SK-N-SH (cell line): ENCODE results near the gene TMPRSS2. TPM values are rescaled to one million over a fixed set of nuclear protein-coding genes. Genes with fewer than 3 reads are reported as not detected.

ENCODE experiments used
- CTCF ChIA-PET: fragments of 300-600, 350-600 bp; formaldehyde crosslinking; extraction: SDS; loops from one replicate; lab custom pipeline; 2021; lab: Yijun Ruan, JAX
- POLR2A ChIA-PET: fragments of 350-600 bp; sonication (Branson Sonifier 250); formaldehyde crosslinking; extraction: SDS; loops from one replicate; lab custom pipeline; 2020; ENCODE audit warnings: antibody characterized with exemption, inconsistent platforms; lab: Yijun Ruan, JAX
- DNase-seq: peaks from one replicate; pipeline ENCODE4 v3.0.0; 2012
- H2AFZ ChIP-seq: fragments of 200-600 bp; sonication (generic); 2 replicates; pipeline ENCODE4 v1.8.1; 2016; ENCODE audit warnings: antibody characterized with exemption, mild to moderate bottlenecking, low read depth
- H3F3A ChIP-seq: fragments of 200-600 bp; sonication (generic); replicated peaks from 2 replicates; pipeline ENCODE3; 2016; ENCODE audit warnings: antibody characterized with exemption, mild to moderate bottlenecking; ENCODE audit not compliant: insufficient read depth
- H3K27ac ChIP-seq, 2 experiments: fragments of 200-500 bp in 1 of 2; fragments of 200-600 bp in 1 of 2; sonication (Bioruptor generic) in 1 of 2; sonication (generic), shearing (Covaris generic) in 1 of 2; 2 replicates each; pipeline versions ENCODE4 v1.5.1 to v1.6.1; 2014 to 2016; ENCODE audit warnings: low read depth in 2 of 2, inconsistent platforms in 1 of 2, low read length in 1 of 2, mild to moderate bottlenecking in 1 of 2, mixed read lengths in 1 of 2
- H3K27me3 ChIP-seq: fragments of 200-600 bp; sonication (generic), shearing (Covaris generic); 2 replicates; pipeline ENCODE4 v1.6.1; 2016; ENCODE audit warnings: mixed run types; ENCODE audit not compliant: insufficient read depth
- H3K36me3 ChIP-seq, 2 experiments: fragments of 200-500 bp in 1 of 2; fragments of 200-600 bp in 1 of 2; sonication (Bioruptor generic) in 1 of 2; sonication (generic) in 1 of 2; replicated peaks in 1 of 2; 2 replicates each; pipeline versions ENCODE3 to v1.5.1; 2014 to 2016; ENCODE audit warnings: low read length in 1 of 2, mild to moderate bottlenecking in 1 of 2; ENCODE audit not compliant: insufficient read depth in 2 of 2, control insufficient read depth in 1 of 2
- H3K4me1 ChIP-seq, 2 experiments: fragments of 200-500 bp in 1 of 2; fragments of 200-600 bp in 1 of 2; sonication (Bioruptor generic) in 1 of 2; sonication (generic), shearing (Covaris generic) in 1 of 2; 2 replicates each; pipeline versions ENCODE4 v1.5.1 to v1.6.1; 2014 to 2016; ENCODE audit warnings: low read depth in 1 of 2, low read length in 1 of 2, mixed run types in 1 of 2; ENCODE audit not compliant: insufficient read depth in 2 of 2, control insufficient read depth in 1 of 2
- H3K4me2 ChIP-seq: fragments of 200-600 bp; sonication (generic), shearing (Covaris generic); 2 replicates; pipeline ENCODE4 v1.6.1; 2017; ENCODE audit warnings: mixed run types
- H3K4me3 ChIP-seq, 2 experiments: fragments of 200-500 bp in 1 of 2; fragments of 200-600 bp in 1 of 2; sonication (Bioruptor generic) in 1 of 2; sonication (generic), shearing (Covaris generic) in 1 of 2; 2 replicates each; pipeline versions ENCODE4 v1.5.1 to v1.8.1; 2014 to 2016; ENCODE audit warnings: low read depth in 2 of 2, inconsistent platforms in 1 of 2, low read length in 1 of 2, mild to moderate bottlenecking in 1 of 2, mixed read lengths in 1 of 2, moderate library complexity in 1 of 2
- H3K79me2 ChIP-seq: fragments of 200-600 bp; sonication (generic); 2 replicates; pipeline ENCODE4 v1.8.1; 2017; ENCODE audit warnings: mild to moderate bottlenecking; ENCODE audit not compliant: insufficient read depth
- H3K9ac ChIP-seq: fragments of 200-600 bp; sonication (generic); 2 replicates; pipeline ENCODE4 v1.6.1; 2017; ENCODE audit warnings: mixed run types
- H3K9me2 ChIP-seq: fragments of 200-600 bp; sonication (generic); 2 replicates; pipeline ENCODE4 v1.6.1; 2017; ENCODE audit warnings: mixed run types
- H3K9me3 ChIP-seq: fragments of 200-600 bp; sonication (generic); 2 replicates; pipeline ENCODE4 v1.6.1; 2017; ENCODE audit warnings: mixed run types, mild to moderate bottlenecking, moderate library complexity
- H4K20me1 ChIP-seq: fragments of 200-600 bp; sonication (generic); 2 replicates; pipeline ENCODE4 v1.6.1; 2017; ENCODE audit warnings: mild to moderate bottlenecking, mixed run types; ENCODE audit not compliant: insufficient read depth
- CHD2 ChIP-seq: fragments of 150-350 bp; IDR thresholded peaks from 2 replicates; pipeline ENCODE4 v1.6.1; 2018; ENCODE audit warnings: low read length; ENCODE audit not compliant: partially characterized antibody
- EP300 ChIP-seq, 2 experiments: IDR thresholded peaks; 2 replicates each; pipeline versions ENCODE4 v1.4.0 to v1.6.1; 2012; ENCODE audit warnings: borderline replicate concordance in 1 of 2, low read depth in 1 of 2, low read length in 1 of 2
- FOSL2 ChIP-seq: IDR thresholded peaks from 2 replicates; pipeline ENCODE4 v1.4.0; 2012; ENCODE audit warnings: low read depth, mild to moderate bottlenecking, moderate library complexity, borderline replicate concordance
- FOXJ3 ChIP-seq: sonication (generic); formaldehyde crosslinking; IDR thresholded peaks from 2 replicates; pipeline ENCODE4 v1.5.1; 2020; ENCODE audit warnings: mild to moderate bottlenecking, missing genetic modification reagents
- FOXM1 ChIP-seq: IDR thresholded peaks from 2 replicates; pipeline ENCODE4 v1.4.0; 2012; ENCODE audit warnings: low read depth, mild to moderate bottlenecking
- GATA2 ChIP-seq: sonication (generic); formaldehyde crosslinking; IDR thresholded peaks from 2 replicates; pipeline ENCODE4 v1.5.0; 2020; ENCODE audit warnings: mild to moderate bottlenecking, missing genetic modification reagents
- NFIC ChIP-seq: IDR thresholded peaks from 2 replicates; pipeline ENCODE4 v1.4.0; 2012; ENCODE audit warnings: borderline replicate concordance
- NRF1 ChIP-seq: IDR thresholded peaks from 2 replicates; pipeline ENCODE4 v1.6.1; 2012; ENCODE audit warnings: low read depth, mild to moderate bottlenecking, low read length
- POLR2AphosphoS5 ChIP-seq: IDR thresholded peaks from 2 replicates; pipeline ENCODE4 v1.6.1; 2012; ENCODE audit warnings: low read depth, low read length
- RAD21 ChIP-seq: IDR thresholded peaks from 2 replicates; pipeline ENCODE4 v1.6.1; 2012; ENCODE audit warnings: mild to moderate bottlenecking, low read length
- RCOR1 ChIP-seq: fragments of 150-350 bp; IDR thresholded peaks from 2 replicates; pipeline ENCODE4 v1.6.1; 2017; ENCODE audit warnings: antibody characterized with exemption, low read length
- RFX5 ChIP-seq: IDR thresholded peaks from 2 replicates; pipeline ENCODE4 v1.6.1; 2012; ENCODE audit warnings: mild to moderate bottlenecking, improper control_type of control experiment, low read length
- RXRA ChIP-seq: IDR thresholded peaks from 2 replicates; pipeline ENCODE4 v1.4.0; 2012; ENCODE audit warnings: low read depth, mild to moderate bottlenecking, borderline replicate concordance
- TAF1 ChIP-seq: IDR thresholded peaks from 2 replicates; pipeline ENCODE4 v1.6.1; 2012; ENCODE audit warnings: low read depth, mild to moderate bottlenecking, low read length, moderate library complexity, borderline replicate concordance
- TEAD4 ChIP-seq: IDR thresholded peaks from 2 replicates; pipeline ENCODE4 v1.4.0; 2012; ENCODE audit warnings: mild to moderate bottlenecking, borderline replicate concordance; ENCODE audit not compliant: insufficient read depth
- YY1 ChIP-seq: IDR thresholded peaks from 2 replicates; pipeline ENCODE4 v1.4.0; 2012; ENCODE audit warnings: low read depth, mild to moderate bottlenecking
- WGBS: methylation state at CpG from one replicate; pipeline ENCODE4 v1.1.6; 2017; ENCODE audit warnings: low lambda C conversion rate; 5-methylcytosine and 5-hydroxymethylcytosine counted together
- polyA plus RNA-seq, 3 experiments: library from polyadenylated mRNA; depleted of rRNA; stranded (reverse); fragments of >200 nt; gene quantifications; 2 replicates each; pipeline ENCODE4 v1.2.3, GENCODE V29; 2012
- TF ChIP-seq, protein P1 (sequence below): fragments of 200-600 bp; sonication (generic); IDR thresholded peaks from 2 replicates; pipeline ENCODE4 v1.6.1; 2017; ENCODE audit warnings: antibody characterized with exemption, mild to moderate bottlenecking, moderate library complexity
- TF ChIP-seq, protein P2 (sequence below): IDR thresholded peaks from 2 replicates; pipeline ENCODE4; 2012
- TF ChIP-seq, protein P3 (sequence below): IDR thresholded peaks from 2 replicates; pipeline ENCODE4 v1.4.0; 2012; ENCODE audit warnings: low read depth
- TF ChIP-seq, protein P4 (sequence below): fragments of 150-350 bp; IDR thresholded peaks from 2 replicates; pipeline ENCODE4 v1.6.1; 2016; ENCODE audit warnings: mild to moderate bottlenecking, low read depth, low read length

Gene TMPRSS2
- polyA plus RNA-seq, 1 of the 3 experiments (the other 2 are of a cell fraction) = not detected

DNA sequence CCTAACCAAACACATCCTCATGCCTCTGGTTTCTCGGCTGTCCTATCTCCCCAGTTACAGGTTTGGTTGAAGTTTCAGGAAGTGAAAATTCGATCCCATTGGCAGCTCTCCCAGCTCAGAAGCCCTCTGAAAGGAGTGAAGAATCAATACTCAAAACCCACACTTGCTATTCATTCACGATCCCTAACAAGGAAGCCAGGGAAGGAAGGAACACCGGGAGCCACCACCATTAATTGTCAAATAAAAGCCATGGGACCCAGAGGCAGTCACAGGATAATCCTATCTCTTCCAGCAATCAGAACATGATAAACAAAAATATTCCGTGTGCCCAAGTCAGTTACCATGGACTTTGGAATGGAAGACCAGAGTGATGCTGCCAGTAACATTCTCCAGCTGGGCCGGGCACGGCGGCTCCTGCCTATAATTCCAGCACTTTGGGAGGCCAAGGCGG lies 7.0 kb downstream of the TMPRSS2 start:
- no peaks in the 10 kb centered on the region for H3K4me1 ChIP-seq
- peaks cover 33% of the 10 kb centered on the region; the same call in 1 of the 2 replicates for H3K27me3 ChIP-seq
- DNase-seq = no peak
- 10% methylated on average over 9 of the region's 9 CpGs for WGBS
- no peaks in the 10 kb centered on the region for H3K9me2 ChIP-seq
- no peak overlapping the region for H3K9ac ChIP-seq
- CTCF ChIA-PET = no interaction called here
- no peaks in the 10 kb centered on the region for H3F3A ChIP-seq
- no peak overlapping the region for H3K4me3 ChIP-seq
- H2AFZ ChIP-seq = no peak overlapping the region
- H3K27ac ChIP-seq = no peak overlapping the region
- TF ChIP-seq NRF1 (no peak), POLR2AphosphoS5 (no peak), EP300 (IDR thresholded peaks at IDR 0.05; ENCODE audit: borderline replicate concordance in 1 of 2, low read depth in 1 of 2, low read length in 1 of 2) (no peak)
- TF ChIP-seq, protein P1, sequence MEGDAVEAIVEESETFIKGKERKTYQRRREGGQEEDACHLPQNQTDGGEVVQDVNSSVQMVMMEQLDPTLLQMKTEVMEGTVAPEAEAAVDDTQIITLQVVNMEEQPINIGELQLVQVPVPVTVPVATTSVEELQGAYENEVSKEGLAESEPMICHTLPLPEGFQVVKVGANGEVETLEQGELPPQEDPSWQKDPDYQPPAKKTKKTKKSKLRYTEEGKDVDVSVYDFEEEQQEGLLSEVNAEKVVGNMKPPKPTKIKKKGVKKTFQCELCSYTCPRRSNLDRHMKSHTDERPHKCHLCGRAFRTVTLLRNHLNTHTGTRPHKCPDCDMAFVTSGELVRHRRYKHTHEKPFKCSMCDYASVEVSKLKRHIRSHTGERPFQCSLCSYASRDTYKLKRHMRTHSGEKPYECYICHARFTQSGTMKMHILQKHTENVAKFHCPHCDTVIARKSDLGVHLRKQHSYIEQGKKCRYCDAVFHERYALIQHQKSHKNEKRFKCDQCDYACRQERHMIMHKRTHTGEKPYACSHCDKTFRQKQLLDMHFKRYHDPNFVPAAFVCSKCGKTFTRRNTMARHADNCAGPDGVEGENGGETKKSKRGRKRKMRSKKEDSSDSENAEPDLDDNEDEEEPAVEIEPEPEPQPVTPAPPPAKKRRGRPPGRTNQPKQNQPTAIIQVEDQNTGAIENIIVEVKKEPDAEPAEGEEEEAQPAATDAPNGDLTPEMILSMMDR = no peak
- TF ChIP-seq, all 33 proteins: peak for 0
- POLR2A ChIA-PET = no interaction called here
- Histone ChIP-seq H3K4me2 (no peak overlapping the region), H4K20me1 (no peaks in the 10 kb centered on the region), H3K36me3 (no peaks in the 10 kb centered on the region), H3K79me2 (no peaks in the 10 kb centered on the region), H3K9me3 (no peaks in the 10 kb centered on the region)

DNA sequence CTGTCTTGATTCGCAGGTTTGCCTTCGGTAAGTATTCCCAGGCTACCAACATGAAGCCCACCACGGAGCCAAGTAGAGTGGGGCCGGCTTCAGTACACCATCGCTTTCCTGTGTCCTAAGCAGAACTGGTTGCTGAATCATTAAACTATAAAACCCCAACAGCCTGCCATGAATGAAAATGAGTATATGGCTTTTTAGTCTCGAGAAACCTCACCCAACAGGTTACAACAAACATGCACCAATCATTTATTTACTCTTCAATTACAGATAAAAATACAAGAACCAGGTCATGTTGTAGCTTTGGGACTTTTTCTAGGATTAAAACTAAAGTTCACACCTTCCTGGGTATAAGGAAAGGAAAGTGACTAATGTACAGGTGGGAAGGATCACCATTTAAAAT lies 7.6 kb downstream of the TMPRSS2 start:
- H3F3A ChIP-seq = no peaks in the 10 kb centered on the region
- H3K27me3 ChIP-seq = peaks cover 33% of the 10 kb centered on the region; the same call in 1 of the 2 replicates
- H3K9me2 ChIP-seq = no peaks in the 10 kb centered on the region
- H3K36me3 ChIP-seq = no peaks in the 10 kb centered on the region
- ChIA-PET POLR2A (no interaction called here), CTCF (no interaction called here)
- H3K4me3 ChIP-seq = no peak overlapping the region
- H3K4me1 ChIP-seq = no peaks in the 10 kb centered on the region
- 44% methylated on average over 6 of the region's 6 CpGs for WGBS
- no peak overlapping the region for H3K9ac ChIP-seq
- no peak for DNase-seq
- no peaks in the 10 kb centered on the region for H4K20me1 ChIP-seq
- H2AFZ ChIP-seq = no peak overlapping the region
- H3K9me3 ChIP-seq = no peaks in the 10 kb centered on the region
- no peak overlapping the region for H3K27ac ChIP-seq
- H3K4me2 ChIP-seq = no peak overlapping the region
- TF ChIP-seq CHD2 = no peak
- TF ChIP-seq TEAD4 = no peak
- TF ChIP-seq RFX5 = no peak
- TF ChIP-seq RCOR1 = no peak
- TF ChIP-seq FOXJ3 = no peak
- no peak for TF ChIP-seq RXRA
- no peak for TF ChIP-seq NFIC
- no peak for TF ChIP-seq RAD21
- TF ChIP-seq, protein P2, sequence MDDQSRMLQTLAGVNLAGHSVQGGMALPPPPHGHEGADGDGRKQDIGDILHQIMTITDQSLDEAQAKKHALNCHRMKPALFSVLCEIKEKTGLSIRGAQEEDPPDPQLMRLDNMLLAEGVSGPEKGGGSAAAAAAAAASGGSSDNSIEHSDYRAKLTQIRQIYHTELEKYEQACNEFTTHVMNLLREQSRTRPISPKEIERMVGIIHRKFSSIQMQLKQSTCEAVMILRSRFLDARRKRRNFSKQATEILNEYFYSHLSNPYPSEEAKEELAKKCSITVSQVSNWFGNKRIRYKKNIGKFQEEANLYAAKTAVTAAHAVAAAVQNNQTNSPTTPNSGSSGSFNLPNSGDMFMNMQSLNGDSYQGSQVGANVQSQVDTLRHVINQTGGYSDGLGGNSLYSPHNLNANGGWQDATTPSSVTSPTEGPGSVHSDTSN = no peak
- TF ChIP-seq, protein P3, sequence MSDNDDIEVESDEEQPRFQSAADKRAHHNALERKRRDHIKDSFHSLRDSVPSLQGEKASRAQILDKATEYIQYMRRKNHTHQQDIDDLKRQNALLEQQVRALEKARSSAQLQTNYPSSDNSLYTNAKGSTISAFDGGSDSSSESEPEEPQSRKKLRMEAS = no peak
- no peak for TF ChIP-seq GATA2 (CRISPR knock-in tag)
- no peak for TF ChIP-seq EP300 (IDR thresholded peaks at IDR 0.05; ENCODE audit: borderline replicate concordance in 1 of 2, low read depth in 1 of 2, low read length in 1 of 2)
- TF ChIP-seq, protein P4, sequence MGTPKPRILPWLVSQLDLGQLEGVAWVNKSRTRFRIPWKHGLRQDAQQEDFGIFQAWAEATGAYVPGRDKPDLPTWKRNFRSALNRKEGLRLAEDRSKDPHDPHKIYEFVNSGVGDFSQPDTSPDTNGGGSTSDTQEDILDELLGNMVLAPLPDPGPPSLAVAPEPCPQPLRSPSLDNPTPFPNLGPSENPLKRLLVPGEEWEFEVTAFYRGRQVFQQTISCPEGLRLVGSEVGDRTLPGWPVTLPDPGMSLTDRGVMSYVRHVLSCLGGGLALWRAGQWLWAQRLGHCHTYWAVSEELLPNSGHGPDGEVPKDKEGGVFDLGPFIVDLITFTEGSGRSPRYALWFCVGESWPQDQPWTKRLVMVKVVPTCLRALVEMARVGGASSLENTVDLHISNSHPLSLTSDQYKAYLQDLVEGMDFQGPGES = no peak
- no peak for TF ChIP-seq YY1
- TF ChIP-seq NRF1 = no peak
- TF ChIP-seq FOXM1 = no peak
- TF ChIP-seq TAF1 = no peak
- TF ChIP-seq FOSL2 = no peak
- no peaks in the 10 kb centered on the region for H3K79me2 ChIP-seq
